Esophagus squamous epithelium (tissue), 5 donors: Measurements from ENCODE around the gene KRTAP10-11. TPM values are rescaled to one million over a fixed set of nuclear protein-coding genes. Genes with fewer than 3 reads are reported as not detected.

Experiments used
- DNase-seq: peaks from one replicate; lab custom pipeline; 2025; lab: John Stamatoyannopoulos, UW
- H3K27ac ChIP-seq, 4 donors: fragments of 200-600 bp; sonication (generic); one replicate each; pipeline ENCODE4 v1.5.1; 2016 to 2019; ENCODE audit warnings: mild to moderate bottlenecking in 1 of 4
- H3K27me3 ChIP-seq, 4 donors: fragments of 200-600 bp; sonication (generic); 1 replicate in 3 of 4; 2 replicates in 1 of 4; pipeline versions ENCODE4 v1.5.1 to v1.6.0; 2017 to 2021; ENCODE audit warnings: antibody characterized with exemption in 1 of 4
- H3K36me3 ChIP-seq, 3 donors: fragments of 200-600 bp; sonication (generic); one replicate each; pipeline ENCODE4 v1.5.1; 2016 to 2019
- H3K4me1 ChIP-seq, 3 donors: fragments of 200-600 bp; sonication (generic); one replicate each; pipeline ENCODE4 v1.5.1; 2017 to 2019
- H3K4me3 ChIP-seq, 4 donors: fragments of 200-600 bp; sonication (generic); 1 replicate in 3 of 4; 2 replicates in 1 of 4; pipeline ENCODE4 v1.5.1; 2016 to 2019; ENCODE audit warnings: mild to moderate bottlenecking in 2 of 4, moderate library complexity in 1 of 4
- H3K9me3 ChIP-seq, 3 donors: fragments of 200-600 bp; sonication (generic); one replicate each; pipeline ENCODE4 v1.5.1; 2016 to 2019
- POLR2A ChIP-seq, 4 donors: fragments of 450-650 bp; IDR thresholded peaks; one replicate each; pipeline ENCODE4 v1.6.1; 2017; ENCODE audit warnings: antibody characterized with exemption in 4 of 4, mild to moderate bottlenecking in 4 of 4, moderate library complexity in 3 of 4
- WGBS, 2 donors: methylation state at CpG; one replicate each; pipeline ENCODE4 v1.1.5; 2018; 5-methylcytosine and 5-hydroxymethylcytosine counted together
- intact Hi-C: fragments of 100-400 bp; cut with DNase I; formaldehyde crosslinking; loops from one replicate; pipeline ENCODE4 v1.15.0; 2022
- total RNA-seq, 4 donors: library from RNA; depleted of rRNA; stranded (reverse); fragments of >200 nt; gene quantifications; one replicate each; pipeline ENCODE4 v1.1.0, GENCODE V29; 2016
- TF ChIP-seq, protein P1 (sequence below), 6 experiments: fragments of 450-650 bp in 4 of 6; fragments of 200-600 bp in 2 of 6; sonication (generic) in 2 of 6; IDR thresholded peaks; one replicate each; pipeline ENCODE4 v1.5.1; 2016 to 2019; ENCODE audit warnings: antibody characterized with exemption in 6 of 6, mild to moderate bottlenecking in 4 of 6, moderate library complexity in 4 of 6
- donor health status: DM: yes; HTN: yes; CAD: no.

KRTAP10-11 gene
- total RNA-seq, 4 donors from 2014 or later = not detected

DNA sequence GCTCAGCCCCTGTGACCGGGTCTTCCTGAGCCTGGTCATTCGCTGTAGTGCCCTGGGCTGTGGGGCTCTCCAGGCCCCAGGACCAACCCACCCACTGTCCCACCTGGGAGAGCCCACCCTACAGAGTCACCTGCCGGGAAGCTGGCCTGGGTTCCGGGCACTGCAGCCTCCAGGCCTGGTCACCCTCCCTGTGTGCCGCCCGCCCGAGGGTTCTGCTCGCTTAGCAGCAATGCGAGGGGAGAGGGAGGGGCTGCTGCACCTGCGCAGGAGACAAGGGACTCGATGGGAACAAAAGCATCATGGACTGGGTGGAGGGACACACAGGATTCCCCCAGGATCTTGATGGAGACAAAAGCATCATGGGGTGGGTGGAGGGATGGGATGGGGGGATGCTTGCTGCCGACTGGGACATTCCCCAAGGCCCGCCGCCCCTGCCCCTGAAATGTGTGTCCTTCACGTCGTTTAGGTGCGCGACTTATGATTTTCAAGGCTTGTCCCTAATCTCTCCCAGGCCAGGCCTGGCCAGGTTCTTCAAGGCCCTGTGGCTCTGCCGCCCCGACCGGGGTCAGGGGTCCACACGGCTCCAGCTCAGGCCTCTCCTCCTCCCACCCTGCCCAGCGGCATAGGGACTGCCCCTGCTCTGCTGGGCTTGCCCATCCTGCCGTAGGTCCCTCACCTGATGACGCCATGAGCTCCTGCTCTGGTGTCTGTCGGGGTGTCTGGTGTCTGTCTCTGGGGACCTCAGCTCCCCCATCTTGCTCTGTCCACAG, 32.6 kb upstream of the KRTAP10-11 start:
- DNase-seq = no peak
- intact Hi-C loops = no loop called here
- TF ChIP-seq POLR2A (IDR thresholded peaks at IDR 0.05) = no peak
- TF ChIP-seq, protein P1, sequence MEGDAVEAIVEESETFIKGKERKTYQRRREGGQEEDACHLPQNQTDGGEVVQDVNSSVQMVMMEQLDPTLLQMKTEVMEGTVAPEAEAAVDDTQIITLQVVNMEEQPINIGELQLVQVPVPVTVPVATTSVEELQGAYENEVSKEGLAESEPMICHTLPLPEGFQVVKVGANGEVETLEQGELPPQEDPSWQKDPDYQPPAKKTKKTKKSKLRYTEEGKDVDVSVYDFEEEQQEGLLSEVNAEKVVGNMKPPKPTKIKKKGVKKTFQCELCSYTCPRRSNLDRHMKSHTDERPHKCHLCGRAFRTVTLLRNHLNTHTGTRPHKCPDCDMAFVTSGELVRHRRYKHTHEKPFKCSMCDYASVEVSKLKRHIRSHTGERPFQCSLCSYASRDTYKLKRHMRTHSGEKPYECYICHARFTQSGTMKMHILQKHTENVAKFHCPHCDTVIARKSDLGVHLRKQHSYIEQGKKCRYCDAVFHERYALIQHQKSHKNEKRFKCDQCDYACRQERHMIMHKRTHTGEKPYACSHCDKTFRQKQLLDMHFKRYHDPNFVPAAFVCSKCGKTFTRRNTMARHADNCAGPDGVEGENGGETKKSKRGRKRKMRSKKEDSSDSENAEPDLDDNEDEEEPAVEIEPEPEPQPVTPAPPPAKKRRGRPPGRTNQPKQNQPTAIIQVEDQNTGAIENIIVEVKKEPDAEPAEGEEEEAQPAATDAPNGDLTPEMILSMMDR (IDR thresholded peaks at IDR 0.05) = no peak
- 85% methylated on average over 8 of the region's 26 CpGs; no CpG with 5 or more reads in 1 of the 2 donors for WGBS, 2 donors
- no peak overlapping the region for H3K27ac ChIP-seq
- H3K36me3 ChIP-seq = no peaks in the 10 kb centered on the region
- peaks cover 0 to 21% (median 0%) of the 10 kb centered on the region in 3 donors for H3K9me3 ChIP-seq
- H3K4me1 ChIP-seq = no peaks in the 10 kb centered on the region
- peaks cover 0 to 65% (median 0%) of the 10 kb centered on the region in 4 donors for H3K27me3 ChIP-seq
- H3K4me3 ChIP-seq = no peak overlapping the region

DNA sequence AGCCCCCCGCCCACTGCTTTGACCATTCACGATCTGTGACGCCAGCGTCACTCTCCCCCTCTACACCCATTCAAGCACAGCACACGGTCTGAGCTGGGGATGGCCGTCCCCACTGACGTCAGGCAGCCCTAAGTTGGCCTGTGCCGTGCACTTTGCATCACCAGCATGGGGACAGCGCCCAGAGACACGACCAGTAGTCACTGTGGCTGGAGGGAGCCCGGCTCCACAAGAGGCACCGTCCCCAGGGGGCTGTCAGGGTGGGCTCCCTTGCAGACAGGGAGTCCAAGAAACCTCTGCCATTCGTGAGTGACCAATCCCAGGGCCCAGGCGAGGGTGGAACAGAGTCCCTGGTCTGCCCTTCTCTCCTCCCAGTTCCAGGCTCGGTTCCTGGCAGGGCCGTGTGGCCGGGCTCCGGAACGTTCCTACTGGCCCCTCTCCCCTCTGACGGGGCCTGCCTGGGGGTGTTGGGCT, 32.0 kb upstream of the KRTAP10-11 start:
- Histone ChIP-seq H3K27me3 (peaks cover 0 to 66% (median 0%) of the 10 kb centered on the region in 4 donors), H3K4me3 (no peak overlapping the region), H3K36me3 (no peaks in the 10 kb centered on the region), H3K4me1 (no peaks in the 10 kb centered on the region), H3K27ac (no peak overlapping the region), H3K9me3 (peaks cover 0 to 20% (median 0%) of the 10 kb centered on the region in 3 donors)
- intact Hi-C loops = no loop called here
- WGBS, 2 donors = 78 to 100% methylated on average over 1 to 5 of the region's 20 CpGs
- no peak for TF ChIP-seq POLR2A (IDR thresholded peaks at IDR 0.05)
- TF ChIP-seq, protein P1 (IDR thresholded peaks at IDR 0.05) = no peak
- DNase-seq = no peak

DNA sequence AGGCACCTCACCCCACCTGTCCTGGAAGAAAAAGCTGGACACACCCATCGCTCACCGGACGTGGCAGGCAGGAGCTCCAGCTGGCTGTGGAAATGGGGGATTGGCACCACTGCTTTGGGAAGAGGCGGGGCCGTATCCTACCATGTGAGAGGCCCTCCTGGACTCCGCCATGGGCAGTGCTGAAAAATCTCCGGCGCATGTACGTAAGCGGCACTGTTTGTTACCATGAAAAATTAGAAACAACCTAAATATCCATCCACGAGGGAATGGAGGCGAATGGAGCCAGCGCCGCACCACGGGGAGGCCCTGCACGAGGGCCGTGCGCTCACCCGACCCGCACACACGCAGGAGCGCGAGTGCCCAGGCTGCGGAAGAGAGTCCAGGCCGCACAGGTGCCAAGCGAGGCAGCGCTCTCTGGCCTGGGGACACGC, 31.2 kb upstream of the KRTAP10-11 start:
- DNase-seq = no peak
- WGBS, 2 donors = 59 to 79% methylated on average over 7 to 26 of the region's 28 CpGs

DNA sequence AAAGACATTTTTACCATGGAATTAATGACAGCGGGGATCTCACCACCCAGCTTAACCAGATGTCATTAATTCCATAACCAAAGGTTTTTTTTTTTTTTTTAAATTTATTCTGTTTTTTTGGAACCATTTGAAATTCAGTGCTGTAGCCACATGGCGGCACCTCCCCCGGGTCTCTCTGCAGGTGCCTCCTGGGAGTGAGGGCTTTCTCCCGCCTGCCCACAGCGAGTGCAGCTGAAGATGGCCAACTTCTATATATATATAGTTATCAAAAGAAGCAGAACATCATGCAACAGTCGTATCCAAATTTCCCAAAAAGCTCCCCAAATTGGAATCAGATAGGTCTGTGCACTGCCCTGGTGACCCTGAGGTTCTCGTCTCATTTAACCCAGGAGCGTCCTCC, 30.7 kb upstream of the KRTAP10-11 start:
- Histone ChIP-seq H3K9me3 (peaks cover 0 to 19% (median 0%) of the 10 kb centered on the region in 3 donors), H3K27ac (no peak overlapping the region), H3K4me1 (no peaks in the 10 kb centered on the region), H3K36me3 (no peaks in the 10 kb centered on the region), H3K4me3 (no peak overlapping the region), H3K27me3 (peaks cover 0 to 64% (median 0%) of the 10 kb centered on the region in 4 donors)
- WGBS, 2 donors = 54 to 71% methylated on average over 6 of the region's 8 CpGs
- TF ChIP-seq, protein P1 (IDR thresholded peaks at IDR 0.05) = no peak
- no peak for TF ChIP-seq POLR2A (IDR thresholded peaks at IDR 0.05)
- intact Hi-C loops = no loop called here
- DNase-seq = no peak

More for the DNA sequence above, 31.2 kb upstream of the KRTAP10-11 start:
- peaks cover 0 to 64% (median 0%) of the 10 kb centered on the region in 4 donors for H3K27me3 ChIP-seq
- intact Hi-C loops = no loop called here
- no peak for TF ChIP-seq POLR2A (IDR thresholded peaks at IDR 0.05)
- TF ChIP-seq, protein P1 (IDR thresholded peaks at IDR 0.05) = no peak
- H3K4me1 ChIP-seq = no peaks in the 10 kb centered on the region
- H3K27ac ChIP-seq = no peak overlapping the region
- H3K4me3 ChIP-seq = no peak overlapping the region
- peaks cover 0 to 21% (median 0%) of the 10 kb centered on the region in 3 donors for H3K9me3 ChIP-seq
- H3K36me3 ChIP-seq = no peaks in the 10 kb centered on the region
